ENCODE results near the gene KRTAP22-2.

Gene KRTAP22-2

DNA sequence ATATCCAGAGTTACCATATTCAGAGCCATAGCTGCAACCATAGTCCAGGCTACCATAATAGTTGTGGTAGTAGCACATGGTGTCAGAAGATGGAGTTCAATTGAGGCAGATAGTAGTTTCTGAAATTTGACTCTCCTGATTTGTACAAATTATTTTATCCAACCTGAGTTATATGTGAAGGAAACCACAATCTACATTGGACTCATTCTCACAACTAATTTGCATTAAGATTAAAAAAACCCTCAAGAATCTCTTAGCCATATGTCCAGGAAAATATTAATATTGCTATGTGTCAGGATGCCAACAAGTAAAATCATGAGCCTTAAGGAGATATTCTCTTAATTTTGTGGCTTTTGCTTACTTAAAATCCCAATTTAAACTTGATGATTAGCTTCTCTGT lies at the start of gene KRTAP22-2:
KRTAP22-2 (minus strand) TSS at position 101 of the 400 bp plus-strand sequence.
- no peak for DNase-seq (ENCODE audit: low read depth)

DNA sequence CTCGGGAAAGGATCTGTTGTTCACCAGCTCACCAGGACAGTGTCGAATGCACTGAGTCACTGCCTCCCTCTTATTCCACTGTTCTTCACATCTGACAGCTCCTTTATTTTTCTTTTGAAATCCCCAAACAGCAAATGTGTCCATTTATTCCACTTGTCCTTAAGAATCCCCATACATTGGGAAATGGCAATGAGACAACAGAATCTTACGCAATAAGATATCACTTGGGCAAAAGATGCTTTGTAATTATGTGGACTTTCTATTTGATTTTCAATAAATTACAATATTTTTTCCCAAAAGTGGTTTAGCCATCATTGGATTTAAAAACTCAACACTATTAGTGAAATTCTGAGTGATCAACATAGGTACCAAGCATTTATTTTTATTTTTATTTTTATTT lies 48.5 kb upstream of the KRTAP22-2 start:
- no peak for DNase-seq (ENCODE audit: low read depth)

DNA sequence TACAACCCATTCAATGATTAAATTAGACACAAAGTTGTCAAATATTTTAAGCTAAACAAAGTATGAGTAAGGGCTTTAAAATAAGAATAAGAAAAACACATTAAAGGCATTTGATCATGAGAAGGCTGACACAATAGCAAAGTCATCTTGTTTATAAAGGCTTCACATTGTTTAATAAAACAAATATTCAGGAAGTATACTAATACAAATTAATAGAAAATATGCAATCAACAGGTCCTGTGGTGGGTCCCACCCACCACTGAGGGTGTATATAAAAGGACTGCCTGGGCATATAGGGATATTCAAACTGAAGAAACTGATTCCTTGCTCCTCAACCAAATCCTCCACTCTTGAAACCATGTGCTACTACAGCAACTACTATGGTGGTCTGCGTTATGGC lies 44.7 kb upstream of the KRTAP22-2 start, which contains the start of gene KRTAP20-2:
KRTAP20-2 (plus strand) TSS at position 301 of the 400 bp plus-strand sequence; CDS start at position 359, 58 bp downstream.
- no peak for DNase-seq (ENCODE audit: low read depth)

DNA sequence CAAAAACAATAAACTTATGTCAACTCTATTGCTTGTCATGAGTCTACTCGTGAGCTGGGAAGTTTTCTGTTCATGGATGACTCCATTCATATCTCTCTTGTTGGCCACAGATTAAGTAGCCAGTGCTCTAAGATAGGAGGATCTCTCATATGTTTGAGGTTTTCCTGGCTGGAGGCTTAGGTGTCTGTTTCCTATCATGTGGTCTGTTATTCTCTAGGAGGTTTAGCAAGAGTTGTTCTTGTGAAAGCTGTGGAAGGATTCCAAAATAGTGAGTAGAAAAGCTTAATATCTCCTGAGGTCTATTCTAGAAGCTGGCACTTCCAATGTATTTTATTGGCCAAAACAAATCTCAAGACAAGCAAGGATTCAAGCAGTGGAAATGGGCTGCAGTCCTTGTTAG lies 39.0 kb upstream of the KRTAP22-2 start:
- DNase-seq (ENCODE audit: low read depth), result no peak

DNA sequence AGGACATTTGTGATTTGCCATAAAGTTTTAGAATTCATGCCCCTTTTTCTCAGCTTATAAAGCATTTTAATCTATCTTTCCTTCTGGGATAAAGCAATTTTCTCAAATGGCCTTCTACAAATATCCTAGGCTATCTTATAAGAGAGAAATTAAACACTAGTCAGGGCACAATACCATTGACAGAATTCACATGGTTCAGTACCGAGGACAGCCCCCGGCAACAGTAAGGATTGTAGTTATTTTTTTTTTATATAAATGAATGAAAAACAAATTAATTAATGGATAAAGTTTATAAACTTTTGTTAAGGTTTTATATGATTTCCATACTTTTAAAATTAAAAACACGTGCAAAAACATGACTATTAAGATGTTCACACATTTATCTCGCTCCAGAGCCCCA lies 37.9 kb upstream of the KRTAP22-2 start:
- DNase-seq (ENCODE audit: low read depth), result no peak

DNA sequence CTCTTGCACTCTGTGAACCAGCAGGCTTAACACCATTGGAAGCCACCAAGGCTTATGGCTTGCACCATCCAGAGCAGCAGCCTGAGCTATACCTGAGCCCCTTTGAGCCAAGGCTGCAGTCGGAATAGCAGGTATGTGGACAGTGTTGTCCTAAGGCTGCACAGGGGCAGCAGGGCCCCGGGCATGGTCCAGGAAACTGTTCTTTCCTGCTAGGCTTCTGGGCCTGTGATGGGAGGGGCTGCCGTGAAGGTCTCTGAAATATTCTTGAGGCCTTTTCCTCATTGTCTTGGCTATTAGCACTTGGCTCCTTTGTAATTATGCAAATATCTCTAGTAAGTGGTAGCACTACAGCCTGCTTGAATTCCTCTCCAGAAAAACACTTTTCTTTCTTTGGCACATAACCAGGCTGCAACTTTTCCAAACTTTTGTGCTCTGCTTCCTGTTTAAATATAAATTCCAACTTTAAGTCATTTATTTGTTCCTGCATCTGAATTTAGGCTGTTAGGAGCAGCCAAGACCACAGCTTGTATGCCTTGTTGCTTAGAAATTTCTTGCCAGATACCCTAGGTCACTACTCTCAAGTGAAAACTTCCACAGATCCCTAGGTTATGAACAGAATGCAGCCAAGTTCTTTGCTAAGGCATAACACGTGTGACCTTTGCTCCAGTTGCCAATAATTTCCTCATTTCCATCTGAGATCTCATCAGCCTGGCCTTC lies 35.4 kb upstream of the KRTAP22-2 start:
- no peak for DNase-seq (ENCODE audit: low read depth)

DNA sequence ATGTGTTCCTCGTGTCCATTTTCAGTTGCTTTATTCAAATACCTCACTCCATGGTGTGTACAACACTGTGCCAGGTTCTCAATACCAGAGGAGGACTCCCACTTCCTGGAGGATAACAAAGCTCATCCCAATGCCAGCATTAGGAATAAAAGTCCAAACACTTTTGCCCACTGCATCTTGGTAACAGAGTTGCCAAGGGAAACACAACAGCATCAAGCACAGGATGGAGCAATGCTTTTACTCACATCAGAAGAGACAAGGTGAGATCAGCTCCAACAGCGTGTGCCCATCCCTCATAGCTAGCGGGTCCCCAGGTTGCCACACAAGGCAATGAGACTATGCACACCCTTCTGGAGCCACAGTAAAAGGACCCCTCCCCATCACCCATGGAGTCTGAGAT lies 33.2 kb upstream of the KRTAP22-2 start:
- no peak for DNase-seq (ENCODE audit: low read depth)

DNA sequence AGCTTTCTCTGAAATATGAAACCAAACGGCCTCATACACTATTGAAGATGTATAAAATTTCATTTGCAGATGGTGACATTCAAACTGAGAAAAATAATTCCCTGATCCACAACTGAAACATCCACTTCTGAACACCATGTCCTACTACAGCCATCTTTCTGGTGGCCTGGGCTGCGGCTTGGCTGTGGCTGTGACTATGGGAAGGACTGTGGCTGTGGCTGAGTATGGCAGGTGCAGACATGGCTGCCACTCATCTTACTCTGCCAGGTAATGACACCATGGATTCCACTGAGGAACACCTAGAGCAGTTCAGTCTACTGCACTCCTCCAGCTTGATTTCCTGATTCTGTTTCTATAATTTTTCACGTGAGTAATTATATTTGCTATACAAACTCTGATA lies 30.3 kb upstream of the KRTAP22-2 start, which contains the start of gene KRTAP20-4:
KRTAP20-4 (plus strand) TSS at position 106 of the 400 bp plus-strand sequence.
- no peak for DNase-seq (ENCODE audit: low read depth)

DNA sequence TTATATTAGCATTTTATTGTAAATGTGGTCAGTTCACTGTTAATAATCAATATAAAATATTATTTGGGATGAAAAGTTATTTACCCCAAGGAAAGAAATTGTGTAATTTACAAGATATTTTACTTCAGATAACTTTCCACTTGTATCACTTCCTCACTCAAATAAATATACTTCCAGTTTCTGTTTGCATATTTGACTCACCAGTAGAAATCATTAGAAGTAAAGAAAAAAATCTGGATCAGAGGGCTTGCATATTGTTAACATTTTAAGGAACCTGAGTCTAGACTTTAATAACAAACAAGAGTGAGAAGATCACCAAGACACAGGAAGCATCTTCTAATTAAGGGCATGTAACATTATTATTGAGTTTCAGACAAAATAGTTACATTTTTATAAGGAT lies 29.9 kb upstream of the KRTAP22-2 start:
- DNase-seq (ENCODE audit: low read depth), result no peak

DNA sequence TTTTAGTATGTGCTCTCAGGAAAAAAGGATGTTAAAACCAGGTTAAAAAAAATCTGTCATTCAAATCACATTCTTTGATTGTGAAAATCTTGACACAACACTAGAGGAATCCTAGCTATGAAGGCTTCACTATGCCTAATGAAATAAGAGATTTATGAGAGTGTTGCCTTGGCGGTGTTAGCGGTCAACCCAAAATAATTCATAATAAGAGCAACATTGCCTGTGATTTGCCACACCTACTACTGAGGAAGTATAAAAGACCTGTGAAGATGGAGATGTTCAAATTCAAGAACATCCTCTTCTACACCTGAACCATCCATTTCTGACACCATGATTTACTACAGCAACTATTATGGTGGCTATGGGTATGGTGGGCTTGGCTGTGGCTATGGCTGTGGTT lies 25.9 kb upstream of the KRTAP22-2 start, which contains the start of gene KRTAP20-1:
KRTAP20-1 (plus strand) TSS at position 301 of the 400 bp plus-strand sequence; CDS start at position 331, 30 bp downstream.
- no peak for DNase-seq (ENCODE audit: low read depth)

DNA sequence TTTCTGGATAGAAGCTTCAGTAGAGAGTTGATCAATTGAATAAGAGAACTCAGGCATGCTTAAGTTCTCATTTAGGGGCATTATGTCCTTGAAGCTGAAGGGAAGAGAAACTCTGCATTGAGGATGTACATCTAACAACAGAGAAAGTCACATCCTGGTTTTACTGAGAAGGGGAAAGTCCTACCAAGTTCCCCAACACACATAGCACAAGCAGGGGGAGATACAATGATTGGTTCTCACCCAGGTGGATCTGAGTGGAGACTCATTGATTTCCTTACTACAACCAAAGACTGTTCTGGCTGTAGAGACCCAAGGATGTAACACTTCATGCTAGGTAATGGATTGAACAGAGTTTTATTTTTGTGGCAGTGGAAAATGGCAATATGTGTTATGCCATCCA lies 25.0 kb upstream of the KRTAP22-2 start:
- no peak for DNase-seq (ENCODE audit: low read depth)

DNA sequence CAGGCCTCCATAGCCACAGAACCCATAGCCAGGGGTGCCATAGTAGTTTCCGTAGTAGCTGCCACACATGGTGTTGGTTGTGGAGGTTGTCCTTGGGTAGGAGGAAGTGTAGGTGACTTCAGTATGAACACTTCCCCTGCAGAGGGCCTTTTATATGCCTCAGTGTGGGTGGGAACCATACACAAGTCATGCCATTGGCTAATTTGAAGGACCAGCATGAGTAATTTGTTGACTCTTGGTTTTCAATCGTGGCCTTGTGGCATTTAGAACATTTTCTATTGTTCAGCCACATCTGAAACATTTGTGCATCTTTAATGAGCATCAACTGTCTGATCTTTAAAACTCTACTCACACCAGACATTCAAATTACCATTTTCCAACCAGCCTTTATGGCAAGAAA lies 23.6 kb upstream of the KRTAP22-2 start, which contains the start of gene KRTAP6-1:
KRTAP6-1 (minus strand) TSS at position 95 of the 400 bp plus-strand sequence; CDS start at position 69, 26 bp downstream.
- no peak for DNase-seq (ENCODE audit: low read depth)

DNA sequence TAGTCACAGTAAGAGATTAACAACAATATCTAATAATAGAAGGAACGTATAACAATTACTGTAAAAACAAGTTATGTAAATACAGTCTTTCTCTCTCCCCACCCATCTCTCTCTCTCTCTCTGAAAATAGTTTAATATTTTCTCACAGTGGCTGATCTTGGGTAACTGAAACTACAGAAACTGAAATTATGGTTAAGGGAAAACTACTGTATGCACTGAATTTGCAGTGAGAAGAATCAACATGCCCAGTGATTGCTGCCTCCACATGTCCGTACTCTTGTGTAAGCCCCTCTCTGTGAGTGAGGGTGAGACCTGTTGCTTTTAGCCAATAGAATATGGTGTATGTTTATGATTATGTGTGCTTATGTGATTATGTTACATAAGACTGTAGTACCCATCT lies 21.9 kb upstream of the KRTAP22-2 start:
- no peak for DNase-seq (ENCODE audit: low read depth)

DNA sequence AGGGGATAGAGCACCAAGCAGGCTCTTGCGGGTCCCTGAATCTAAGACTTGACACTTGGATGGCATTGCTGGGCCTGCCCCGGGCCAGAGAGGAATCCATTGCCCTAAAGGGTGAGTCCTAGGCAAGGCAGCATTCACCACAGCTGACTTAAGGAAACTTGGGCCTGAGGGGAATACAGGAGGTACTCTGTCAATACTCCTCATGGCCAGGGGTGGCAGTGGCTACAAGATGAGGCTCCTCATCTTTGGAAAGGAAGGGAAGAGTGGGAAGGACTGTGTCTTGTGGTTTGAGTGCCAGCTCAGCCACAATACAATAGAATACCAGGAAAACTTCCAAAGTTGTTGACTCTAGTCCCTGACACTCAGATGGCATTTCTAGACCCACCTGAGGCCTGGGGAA lies 15.8 kb upstream of the KRTAP22-2 start:
- no peak for DNase-seq (ENCODE audit: low read depth)

DNA sequence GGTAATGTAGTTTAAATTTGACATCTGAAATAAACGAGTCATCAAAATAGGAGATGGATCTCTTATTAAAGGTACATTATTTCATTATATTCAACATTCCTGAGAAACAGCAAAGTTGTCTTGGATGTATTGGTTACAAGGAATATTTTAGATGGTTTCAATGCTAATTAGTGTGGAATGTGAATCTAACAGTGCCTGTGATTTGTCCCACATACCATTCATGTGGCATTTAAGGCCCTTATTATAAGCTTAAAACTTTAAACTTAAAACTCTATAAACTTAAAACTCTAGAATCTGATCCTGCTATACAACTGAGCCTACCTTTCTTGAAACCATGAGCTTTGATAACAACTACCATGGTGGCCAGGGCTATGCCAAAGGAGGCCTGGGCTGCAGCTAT lies 10.6 kb upstream of the KRTAP22-2 start, which contains the start of gene KRTAP22-1:
KRTAP22-1 (plus strand) TSS at position 301 of the 400 bp plus-strand sequence.
- DNase-seq (ENCODE audit: low read depth), result no peak

DNA sequence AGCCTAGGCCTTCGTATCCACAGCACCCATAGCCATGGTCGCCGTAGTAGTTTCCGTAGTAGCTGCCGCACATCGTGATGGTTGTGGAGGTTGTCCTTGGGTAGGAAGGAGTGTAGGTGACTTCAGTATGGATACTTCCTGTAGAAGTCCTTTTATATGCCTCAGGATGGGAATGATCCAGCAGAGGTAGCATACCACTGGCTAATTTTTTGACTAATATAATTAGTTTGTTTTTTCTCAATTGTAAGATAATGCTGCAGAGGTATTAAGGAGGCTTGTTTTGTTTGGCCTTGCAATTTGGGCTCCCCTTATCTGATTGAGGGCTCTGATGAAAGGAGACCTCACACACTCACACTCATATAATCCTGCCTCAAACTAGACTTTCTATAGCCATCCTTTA lies 8.6 kb upstream of the KRTAP22-2 start, which contains the start of gene KRTAP6-2:
KRTAP6-2 (minus strand) TSS at position 101 of the 400 bp plus-strand sequence; CDS start at position 73, 28 bp downstream.
- no peak for DNase-seq (ENCODE audit: low read depth)

DNA sequence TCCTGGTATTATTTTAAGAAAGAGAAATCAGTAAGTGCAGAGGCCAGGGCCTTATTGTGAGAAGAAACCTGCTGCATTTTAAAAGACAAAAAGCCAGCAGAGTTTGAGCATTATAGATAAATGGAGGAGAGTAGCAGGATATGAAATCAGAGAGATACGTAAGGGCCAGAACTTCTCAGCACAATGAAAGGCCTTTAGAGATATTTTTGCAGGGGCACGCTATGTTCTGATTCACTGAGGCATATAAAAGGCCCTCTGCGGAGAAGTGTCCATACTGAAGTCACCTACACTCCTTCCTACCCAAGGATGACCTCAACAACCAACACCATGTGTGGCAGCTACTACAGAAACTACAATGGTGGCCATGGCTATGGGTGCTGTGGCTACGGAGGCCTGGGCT lies 1.9 kb upstream of the KRTAP22-2 start, which contains the start of gene KRTAP6-3:
KRTAP6-3 (plus strand) TSS at position 301 of the 400 bp plus-strand sequence; CDS start at position 307, 6 bp downstream.
- no peak for DNase-seq (ENCODE audit: low read depth)

DNA sequence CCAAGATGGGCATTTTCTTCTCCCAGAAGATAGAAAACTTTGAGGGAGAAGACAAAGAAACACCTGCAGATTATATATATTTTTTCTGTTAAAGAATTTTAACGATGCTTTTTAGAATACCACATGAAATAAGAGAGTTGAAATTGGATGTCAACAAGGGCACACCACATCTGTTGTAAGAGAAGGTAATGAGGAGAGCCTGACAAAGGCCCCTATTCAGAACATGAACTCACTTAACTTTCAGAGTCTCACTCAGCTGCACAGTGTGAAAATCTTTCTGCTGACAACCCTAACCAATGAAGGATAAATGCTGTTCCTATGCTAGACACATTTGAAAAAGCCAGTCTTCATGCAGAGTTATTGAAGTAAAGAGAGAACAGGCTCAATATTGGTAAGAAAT lies 7.3 kb downstream of the KRTAP22-2 start:
- no peak for DNase-seq (ENCODE audit: low read depth)

DNA sequence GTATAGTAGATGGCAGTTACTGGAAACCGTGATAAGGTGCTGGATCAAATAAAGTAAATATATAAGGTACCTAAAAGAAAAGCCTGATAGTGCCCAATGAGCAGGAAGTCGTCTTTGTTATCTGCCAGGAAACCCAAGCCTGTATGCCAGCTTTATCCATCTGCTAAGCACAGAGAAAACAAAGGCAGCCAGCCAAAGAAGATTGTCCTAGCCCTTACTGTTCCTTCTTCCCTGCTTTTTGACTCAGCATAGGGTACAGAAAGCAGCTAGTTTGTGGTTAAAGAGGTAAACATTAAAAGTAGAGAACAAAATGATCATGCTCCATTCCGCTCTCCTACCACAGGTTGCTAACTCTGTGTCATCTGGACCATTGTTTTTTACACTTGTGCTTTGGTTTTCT lies 10.1 kb downstream of the KRTAP22-2 start:
- no peak for DNase-seq (ENCODE audit: low read depth)

DNA sequence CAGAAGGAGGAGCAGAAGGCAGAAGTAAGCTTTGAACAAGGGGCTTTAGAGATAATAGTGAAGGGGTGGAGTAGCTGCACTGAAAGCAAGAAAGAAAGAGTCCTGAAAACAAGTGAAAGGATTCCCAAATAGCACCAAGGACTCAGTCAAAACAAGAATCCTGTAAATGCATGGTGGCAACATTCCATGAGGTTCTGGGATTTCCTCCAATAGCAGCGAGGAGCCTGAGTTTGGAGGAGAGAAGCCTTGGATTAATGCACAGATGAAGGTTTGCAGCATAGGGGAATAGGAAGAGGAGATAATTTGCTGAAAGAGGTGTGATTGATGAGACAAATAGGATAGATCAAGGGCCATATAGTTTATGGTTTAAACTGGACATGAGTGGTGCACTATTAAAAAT lies 10.9 kb downstream of the KRTAP22-2 start:
- DNase-seq (ENCODE audit: low read depth), result no peak

DNA sequence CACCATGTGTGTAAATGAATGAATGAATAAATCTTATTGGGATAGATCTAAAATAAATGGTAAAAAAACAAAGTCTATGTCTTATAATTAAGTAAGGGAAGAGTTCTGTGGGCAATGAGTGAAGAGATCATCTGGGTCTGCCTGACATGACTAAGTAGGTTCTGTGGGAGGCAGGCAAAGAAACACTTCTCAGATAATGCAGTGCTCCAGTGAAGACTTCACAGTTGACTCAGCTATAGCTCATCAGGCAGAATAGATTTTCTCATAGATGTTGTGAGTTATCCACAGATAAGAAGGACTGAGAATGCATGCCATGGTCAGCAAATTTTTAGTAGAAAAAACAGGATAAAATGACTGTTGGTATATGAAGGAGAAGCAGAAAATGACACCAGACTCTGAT lies 12.4 kb downstream of the KRTAP22-2 start:
- DNase-seq (ENCODE audit: low read depth), result no peak

DNA sequence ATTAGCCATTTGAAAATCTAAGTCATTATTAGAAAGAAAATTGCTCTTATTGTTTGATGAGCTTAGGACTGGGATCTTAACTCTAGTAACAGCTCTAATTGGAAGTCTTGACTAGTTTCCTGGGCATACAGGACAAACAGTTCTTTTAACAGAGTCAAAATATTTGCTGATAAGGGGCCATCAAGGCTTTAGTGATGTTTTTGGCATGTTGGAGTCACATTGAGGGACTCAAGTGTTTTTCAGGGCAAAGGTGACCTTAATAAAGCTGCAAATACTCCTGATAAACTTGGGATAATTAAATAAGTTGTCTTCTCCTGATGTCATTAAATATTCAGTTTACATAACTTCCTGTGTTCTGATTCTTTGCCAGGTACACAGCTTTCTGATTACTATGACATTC lies 22.6 kb downstream of the KRTAP22-2 start:
- no peak for DNase-seq (ENCODE audit: low read depth)

DNA sequence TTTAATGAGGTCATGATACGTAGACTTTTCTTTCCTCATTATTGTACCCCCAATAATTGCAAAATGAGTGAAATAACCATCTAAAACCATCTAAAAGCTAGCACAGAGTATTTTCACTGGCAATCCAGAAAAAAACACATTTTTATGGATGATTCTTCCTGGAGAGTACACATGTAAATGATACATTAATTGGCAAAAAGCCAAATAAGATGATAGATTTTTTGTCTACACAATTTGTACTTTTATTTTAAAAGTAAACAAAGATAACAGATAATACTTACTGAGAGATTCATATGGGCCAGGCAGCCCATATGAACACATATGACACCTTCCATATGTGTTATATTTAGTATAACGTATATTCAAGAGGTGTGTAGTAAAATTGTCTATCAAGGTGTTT lies 26.6 kb downstream of the KRTAP22-2 start:
- DNase-seq (ENCODE audit: low read depth), result no peak
